AG09319 (cell line): ENCODE measurements around the gene TMEM218.

Experiments
- DNase-seq: peaks from one replicate; pipeline ENCODE4 v3.0.0-alpha.2; 2010; ENCODE audit warnings: low read depth; ENCODE audit errors: extremely low read depth
- CTCF ChIP-seq: IDR thresholded peaks from 2 replicates; pipeline ENCODE4 v1.5.1; 2011; ENCODE audit warnings: low read depth, mild to moderate bottlenecking, inconsistent platforms, low read length, moderate library complexity

The TMEM218 gene

GRCh38 chr11:125079878-125080530, 31.4 kb downstream of the TMEM218 start:
- no peak for DNase-seq
- TF ChIP-seq CTCF: no peak

- no peak for TF ChIP-seq CTCF
- no peak for DNase-seq
Measured at GRCh38 chr11:125079151-125079877, 32.1 kb downstream of the TMEM218 start.

GRCh38 chr11:125078516-125079140, 32.8 kb downstream of the TMEM218 start:
- TF ChIP-seq CTCF: no peak
- no peak for DNase-seq

- no peak for DNase-seq
- TF ChIP-seq CTCF: no peak
Measured at GRCh38 chr11:125078016-125078415, 33.4 kb downstream of the TMEM218 start.

- no peak for TF ChIP-seq CTCF
Measured at GRCh38 chr11:125076378-125076945, 35.0 kb downstream of the TMEM218 start.

GRCh38 chr11:125075900-125076317, 35.5 kb downstream of the TMEM218 start:
- no peak for TF ChIP-seq CTCF
- no peak for DNase-seq

More at GRCh38 chr11:125076378-125076945, 35.0 kb downstream of the TMEM218 start:
- DNase-seq: no peak

GRCh38 chr11:125075242-125075625, 36.2 kb downstream of the TMEM218 start:
- TF ChIP-seq CTCF: no peak
- DNase-seq: no peak
